Lung (tissue), 12 donors: ENCODE results near the gene HMGCL. TPM values are rescaled to one million over a fixed set of nuclear protein-coding genes. Genes with fewer than 3 reads are reported as not detected.
A peak's percentile ranks its signal among the peaks of the same experiment; 100 is the strongest.
"Not testable (repeated sequence)": the region's sequence is repeated elsewhere in the genome, so short reads cannot be mapped to it uniquely, and the experiment has no call there.

ENCODE experiments used
- ATAC-seq: fragments of 200-7000 bp; cut with Tn5 transposase; one replicate; pipeline ENCODE4 v1.9.1; 2020; ENCODE audit warnings: moderate number of reproducible peaks; ENCODE audit not compliant: insufficient read depth, low FRiP score
- DNase-seq, 3 donors: peaks; one replicate each; pipeline ENCODE4 v3.0.0-alpha.2; 2013 to 2017
- H3K27ac ChIP-seq, 2 donors: one replicate each; pipeline ENCODE4 v1.5.1; 2013; ENCODE audit warnings: mild to moderate bottlenecking in 2 of 2, moderate library complexity in 2 of 2, control low read depth in 1 of 2, inconsistent platforms in 1 of 2, low read depth in 1 of 2, low read length in 1 of 2
- H3K27me3 ChIP-seq, 3 donors: one replicate each; pipeline ENCODE4 v1.5.1; 2013; ENCODE audit warnings: low read length in 2 of 3; ENCODE audit not compliant: control insufficient read depth in 3 of 3, insufficient read depth in 3 of 3
- H3K36me3 ChIP-seq, 4 donors: one replicate each; pipeline ENCODE4 v1.5.1; 2013; ENCODE audit warnings: low read length in 4 of 4, mild to moderate bottlenecking in 1 of 4, moderate library complexity in 1 of 4; ENCODE audit not compliant: control insufficient read depth in 4 of 4, insufficient read depth in 4 of 4
- H3K4me1 ChIP-seq, 5 donors: one replicate each; pipeline ENCODE4 v1.5.1; 2013; ENCODE audit warnings: low read length in 5 of 5, mild to moderate bottlenecking in 2 of 5, moderate library complexity in 1 of 5; ENCODE audit not compliant: control insufficient read depth in 5 of 5, insufficient read depth in 5 of 5
- H3K4me3 ChIP-seq: one replicate; pipeline ENCODE4 v1.5.1; 2013; ENCODE audit warnings: mild to moderate bottlenecking, control low read depth, moderate library complexity
- H3K9ac ChIP-seq, 2 donors: one replicate each; pipeline ENCODE4 v1.5.1; 2013; ENCODE audit warnings: low read length in 2 of 2, control low read depth in 1 of 2; ENCODE audit not compliant: insufficient read depth in 1 of 2
- H3K9me3 ChIP-seq, 4 donors: one replicate each; pipeline ENCODE4 v1.5.1; 2013; ENCODE audit warnings: low read length in 3 of 4, mild to moderate bottlenecking in 1 of 4, moderate library complexity in 1 of 4; ENCODE audit not compliant: control insufficient read depth in 4 of 4, insufficient read depth in 3 of 4
- WGBS, 2 donors: extraction: QIAGEN DNeasy Blood & Tissue Kit; methylation state at CpG; one replicate each; pipeline ENCODE4 v1.1.7; 2013; 5-methylcytosine and 5-hydroxymethylcytosine counted together
- polyA plus RNA-seq, 2 donors: library from polyadenylated mRNA; stranded (reverse); fragments of 200-250 nt; gene quantifications; one replicate each; pipeline ENCODE4 v1.2.1, GENCODE V29; 2013
- total RNA-seq, 2 donors: library from RNA; depleted of rRNA in 1 of 2; stranded (reverse); fragments of >200 nt in 1 of 2; gene quantifications; one replicate each; pipeline ENCODE4 v1.2.1, GENCODE V29; 2014 to 2021
- TF ChIP-seq, protein P1 (sequence below): IDR thresholded peaks from 2 replicates; pipeline ENCODE4 v1.5.1; 2012; ENCODE audit warnings: mild to moderate bottlenecking; ENCODE audit errors: control extremely low read depth, extremely low read depth
- donor health status: control.
- donor health status: control.
- donor health status: Bipolar disorder and iron deficiency.
- donor health status: healthy.
- donor health status: DM: yes; HTN: yes; CAD: no.

The HMGCL gene
- total and polyA plus RNA-seq, 4 donors: 33.3 to 47.6 (median 43.9) TPM

DNA sequence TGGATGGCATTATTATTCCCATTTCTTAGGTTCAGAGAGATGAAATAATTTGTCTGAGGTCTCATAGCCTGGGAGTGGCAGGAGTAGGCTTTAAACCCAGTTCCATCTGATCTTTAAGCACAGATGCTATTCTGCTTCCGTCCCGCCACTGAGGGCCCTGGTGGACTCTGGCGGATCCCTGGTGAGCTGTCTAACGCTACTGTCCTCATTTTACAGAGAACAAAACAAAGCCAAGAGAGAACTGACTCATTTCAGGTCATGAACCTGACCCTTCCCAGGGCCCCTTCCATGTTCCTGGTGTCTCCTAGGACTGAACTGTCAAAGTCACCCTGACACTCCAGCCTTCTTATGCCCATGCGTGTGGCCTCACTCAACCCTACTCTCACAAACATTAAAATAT lies 21.6 kb downstream of the HMGCL start:
- Histone ChIP-seq H3K9me3 (no peaks in the 10 kb centered on the region), H3K27ac (no peak overlapping the region), H3K27me3 (no peaks in the 10 kb centered on the region), H3K4me1 (peaks cover 0 to 21% (median 11%) of the 10 kb centered on the region in 5 donors), H3K4me3 (no peak overlapping the region), H3K36me3 (peaks cover 0 to 16% (median 6%) of the 10 kb centered on the region in 4 donors), H3K9ac (no peak overlapping the region)
- TF ChIP-seq, protein P1, sequence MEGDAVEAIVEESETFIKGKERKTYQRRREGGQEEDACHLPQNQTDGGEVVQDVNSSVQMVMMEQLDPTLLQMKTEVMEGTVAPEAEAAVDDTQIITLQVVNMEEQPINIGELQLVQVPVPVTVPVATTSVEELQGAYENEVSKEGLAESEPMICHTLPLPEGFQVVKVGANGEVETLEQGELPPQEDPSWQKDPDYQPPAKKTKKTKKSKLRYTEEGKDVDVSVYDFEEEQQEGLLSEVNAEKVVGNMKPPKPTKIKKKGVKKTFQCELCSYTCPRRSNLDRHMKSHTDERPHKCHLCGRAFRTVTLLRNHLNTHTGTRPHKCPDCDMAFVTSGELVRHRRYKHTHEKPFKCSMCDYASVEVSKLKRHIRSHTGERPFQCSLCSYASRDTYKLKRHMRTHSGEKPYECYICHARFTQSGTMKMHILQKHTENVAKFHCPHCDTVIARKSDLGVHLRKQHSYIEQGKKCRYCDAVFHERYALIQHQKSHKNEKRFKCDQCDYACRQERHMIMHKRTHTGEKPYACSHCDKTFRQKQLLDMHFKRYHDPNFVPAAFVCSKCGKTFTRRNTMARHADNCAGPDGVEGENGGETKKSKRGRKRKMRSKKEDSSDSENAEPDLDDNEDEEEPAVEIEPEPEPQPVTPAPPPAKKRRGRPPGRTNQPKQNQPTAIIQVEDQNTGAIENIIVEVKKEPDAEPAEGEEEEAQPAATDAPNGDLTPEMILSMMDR: no peak
- WGBS, 2 donors: 95 to 96% methylated on average over 5 of the region's 5 CpGs
- DNase-seq (no peak), ATAC-seq (no peak)

DNA sequence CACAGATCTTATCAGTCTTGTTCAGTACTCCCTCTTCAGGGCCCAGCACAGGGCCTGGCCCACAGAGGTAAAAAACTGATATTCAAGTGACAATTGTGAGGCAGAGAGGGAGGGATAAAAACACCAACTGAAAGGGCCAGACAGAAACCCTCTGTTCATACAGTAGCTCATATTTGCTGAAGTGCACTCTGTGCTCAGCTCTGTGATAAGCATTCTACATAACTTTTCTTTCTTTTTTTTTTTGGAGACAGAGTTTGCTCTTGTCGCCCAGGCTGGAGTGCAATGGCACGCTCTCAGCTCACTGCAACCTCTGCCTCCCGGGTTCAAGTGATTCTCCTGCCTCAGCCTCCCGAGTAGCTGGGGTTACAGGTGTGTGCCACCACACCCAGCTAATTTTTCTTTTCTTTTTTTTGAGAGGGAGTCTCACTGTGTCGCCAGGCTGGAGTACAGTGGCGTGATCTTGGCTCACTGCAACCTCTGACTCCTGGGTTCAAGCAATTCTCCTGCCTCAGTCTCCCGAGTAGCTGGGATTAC lies 22.4 kb downstream of the HMGCL start:
- peaks cover under 1 to 14% (median 3%) of the 10 kb centered on the region in 4 donors for H3K36me3 ChIP-seq

DNA sequence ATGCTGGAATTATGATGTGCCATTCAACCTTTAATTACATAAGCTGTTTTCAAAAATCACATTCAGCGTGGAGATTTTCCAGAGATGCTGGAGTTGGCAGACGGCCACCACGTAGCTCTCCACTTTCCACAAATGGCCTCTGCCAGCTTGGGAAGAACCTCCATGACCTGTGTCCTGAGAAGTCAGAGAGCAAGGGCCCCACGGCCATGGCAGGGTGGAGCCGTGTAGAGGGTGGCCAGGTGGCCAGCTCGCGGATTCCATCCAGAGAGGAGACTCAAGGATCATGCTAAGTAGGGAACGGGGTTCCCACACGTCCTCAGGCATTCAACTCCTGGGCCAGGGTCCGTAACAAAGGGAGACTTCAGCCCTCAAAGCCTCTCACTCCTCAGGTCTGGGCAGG lies 23.4 kb downstream of the HMGCL start:
- no peak for DNase-seq
- H3K27ac ChIP-seq: peak overlapping the region in 1 of 2 donors; percentile 0
- no peak overlapping the region for H3K9ac ChIP-seq
- H3K27me3 ChIP-seq: no peaks in the 10 kb centered on the region
- no peaks in the 10 kb centered on the region for H3K9me3 ChIP-seq
- ATAC-seq: no peak
- peaks cover 0 to 22% (median 13%) of the 10 kb centered on the region in 5 donors for H3K4me1 ChIP-seq
- 67 to 77% methylated on average over 10 of the region's 10 CpGs for WGBS, 2 donors
- peaks cover 2 to 18% (median 4%) of the 10 kb centered on the region in 4 donors for H3K36me3 ChIP-seq
- no peak overlapping the region for H3K4me3 ChIP-seq
- TF ChIP-seq, protein P1: no peak

More for the DNA sequence above, 22.4 kb downstream of the HMGCL start:
- ATAC-seq, H3K27me3 ChIP-seq, H3K27ac ChIP-seq, H3K9ac ChIP-seq, H3K9me3 ChIP-seq, H3K4me3 ChIP-seq, DNase-seq: not testable (repeated sequence)
- peaks cover 0 to 22% (median 13%) of the 10 kb centered on the region in 5 donors for H3K4me1 ChIP-seq
- 91 to 93% methylated on average over 7 of the region's 7 CpGs for WGBS, 2 donors

DNA sequence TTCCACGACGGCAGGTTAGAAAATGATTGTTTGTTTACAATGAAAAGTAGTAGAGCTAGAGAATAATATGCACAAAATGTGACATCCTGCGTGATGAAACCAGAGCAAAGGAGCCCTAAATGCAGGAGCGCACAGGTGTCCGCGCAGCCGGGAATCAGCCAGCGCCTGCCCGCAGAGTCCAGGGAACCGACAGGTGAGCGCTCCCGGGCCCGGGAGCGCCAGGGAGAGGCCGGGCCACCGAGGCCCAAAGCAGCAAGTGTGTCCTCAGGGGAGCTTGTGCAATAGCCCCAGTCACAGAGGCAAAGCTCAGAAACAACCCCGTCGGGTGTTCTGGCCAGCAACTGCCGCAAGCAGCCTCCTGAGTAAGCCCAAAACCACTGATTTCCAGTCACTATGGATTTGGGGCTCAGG lies 23.9 kb downstream of the HMGCL start:
- DNase-seq (no peak), ATAC-seq (no peak)
- WGBS, 2 donors: 29% methylated on average over 19 of the region's 19 CpGs
- H3K4me3 ChIP-seq: peak overlapping the region; percentile 58
- TF ChIP-seq, protein P1: no peak
- H3K9me3 ChIP-seq: no peaks in the 10 kb centered on the region
- peak overlapping the region; percentile 49 to 62 for H3K9ac ChIP-seq
- H3K27ac ChIP-seq: peak overlapping the region; percentile 89 to 92
- H3K36me3 ChIP-seq: peaks cover 0 to 20% (median 3%) of the 10 kb centered on the region in 4 donors
- H3K4me1 ChIP-seq: peaks cover 0 to 22% (median 13%) of the 10 kb centered on the region in 5 donors
- no peaks in the 10 kb centered on the region for H3K27me3 ChIP-seq
